GM21786 (cell line): ENCODE data around the gene COX8A.

Source experiments
- ATAC-seq: cut with Tn5 transposase; IDR thresholded peaks from one replicate; pipeline ENCODE4 v1.9.1; 2021; ENCODE audit not compliant: unreplicated experiment

The COX8A gene

DNA sequence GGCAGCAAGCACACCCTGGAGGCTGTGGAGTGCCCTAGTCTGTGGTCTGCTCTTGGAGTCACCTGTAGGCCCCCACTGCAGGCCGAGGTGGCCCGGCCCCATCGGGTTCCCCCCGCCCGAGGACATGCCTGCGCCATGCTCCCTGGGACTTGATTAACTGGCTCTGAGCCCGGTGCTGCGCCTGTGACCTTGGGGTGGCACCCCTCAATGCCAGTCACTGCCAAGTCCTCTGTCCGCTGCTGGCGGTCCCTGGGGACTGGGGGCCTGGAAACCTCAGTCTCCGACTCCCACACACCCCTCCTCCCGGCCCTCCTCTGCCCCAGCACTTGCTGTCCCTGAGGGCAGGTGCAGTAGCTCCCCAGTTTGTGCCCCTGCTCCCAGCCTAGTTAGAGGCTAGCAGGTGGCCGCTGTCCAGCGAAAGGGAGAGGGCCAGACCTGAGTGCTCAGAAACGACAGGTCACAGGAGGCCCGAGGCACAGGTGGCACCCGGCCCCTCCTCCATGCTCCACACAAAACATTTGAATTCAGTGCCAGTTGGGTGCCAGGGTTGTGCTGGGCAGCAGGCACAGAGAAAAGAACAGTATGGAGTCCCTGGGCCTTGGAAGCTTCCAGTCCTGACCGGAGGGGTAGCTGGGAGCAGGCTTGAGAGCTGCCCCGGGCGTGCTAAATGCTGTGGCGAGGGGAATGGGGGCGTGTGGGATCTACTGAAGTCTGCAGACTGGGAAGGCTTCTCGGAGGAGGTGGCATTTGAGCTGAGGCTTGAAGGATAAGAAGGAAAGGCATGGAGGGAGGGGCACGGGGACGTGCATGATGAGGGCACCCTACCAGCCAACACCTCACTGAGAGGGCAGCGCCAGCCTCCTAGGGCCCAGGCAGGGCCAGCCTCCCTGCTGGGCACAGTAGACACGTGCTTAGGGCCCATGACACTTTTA, 45.0 kb downstream of the COX8A start:
- ATAC-seq = no peak

DNA sequence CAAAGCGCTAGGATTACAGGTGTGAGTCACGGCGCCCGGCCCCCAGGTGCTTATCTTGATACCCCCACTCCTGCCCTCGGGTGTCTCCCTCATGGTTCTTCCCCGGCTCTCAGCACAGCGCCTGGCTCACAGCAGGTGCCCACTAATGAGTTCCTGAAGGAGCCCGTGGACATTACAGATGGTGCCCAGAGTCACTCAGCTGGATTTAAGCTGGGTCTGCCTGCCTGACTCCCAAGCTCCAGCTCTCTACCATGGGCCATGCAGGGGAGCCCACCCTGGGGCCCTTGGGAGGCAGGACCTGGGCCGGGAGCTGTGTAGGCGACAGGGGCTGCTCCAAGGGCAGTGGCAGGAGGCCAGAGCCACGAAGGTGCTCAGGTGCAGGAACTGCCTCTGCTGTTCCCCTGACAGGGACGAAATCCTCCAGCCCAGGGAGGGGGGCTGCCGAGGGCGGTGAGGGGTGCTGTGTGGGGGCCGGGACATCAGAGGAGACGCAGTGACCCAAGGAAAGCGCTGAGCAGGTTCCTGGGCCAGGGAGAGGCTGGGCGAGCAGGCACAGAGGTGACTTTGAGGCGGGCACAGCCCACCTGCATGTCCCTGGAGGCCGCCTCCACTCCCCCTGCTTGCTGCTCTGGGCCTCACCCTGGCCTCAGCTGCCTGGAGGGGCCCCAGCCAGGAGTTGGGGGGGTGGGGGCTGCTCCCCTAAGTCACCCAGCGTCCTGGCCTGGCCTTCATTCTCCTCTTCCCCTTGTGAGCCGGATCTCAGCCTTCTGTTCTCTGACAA, 46.7 kb downstream of the COX8A start:
- ATAC-seq = no peak

DNA sequence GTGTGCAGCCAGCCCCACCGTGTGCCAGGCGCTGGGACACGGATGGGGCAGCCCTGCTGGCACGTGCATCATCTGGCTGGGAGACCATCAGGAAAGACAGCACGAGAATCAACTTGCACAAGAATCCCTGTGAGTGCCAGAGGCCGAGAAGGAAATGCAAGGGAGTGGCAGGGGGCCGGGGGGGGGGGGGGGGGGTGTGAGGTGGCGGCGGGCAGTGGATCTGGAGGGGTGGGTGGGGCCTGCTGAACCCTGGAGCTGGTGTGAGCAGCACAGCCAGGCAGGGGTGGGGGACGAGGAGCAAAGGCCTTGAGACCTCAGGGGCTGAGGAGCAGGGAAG, 47.3 kb downstream of the COX8A start:
- ATAC-seq = no peak

DNA sequence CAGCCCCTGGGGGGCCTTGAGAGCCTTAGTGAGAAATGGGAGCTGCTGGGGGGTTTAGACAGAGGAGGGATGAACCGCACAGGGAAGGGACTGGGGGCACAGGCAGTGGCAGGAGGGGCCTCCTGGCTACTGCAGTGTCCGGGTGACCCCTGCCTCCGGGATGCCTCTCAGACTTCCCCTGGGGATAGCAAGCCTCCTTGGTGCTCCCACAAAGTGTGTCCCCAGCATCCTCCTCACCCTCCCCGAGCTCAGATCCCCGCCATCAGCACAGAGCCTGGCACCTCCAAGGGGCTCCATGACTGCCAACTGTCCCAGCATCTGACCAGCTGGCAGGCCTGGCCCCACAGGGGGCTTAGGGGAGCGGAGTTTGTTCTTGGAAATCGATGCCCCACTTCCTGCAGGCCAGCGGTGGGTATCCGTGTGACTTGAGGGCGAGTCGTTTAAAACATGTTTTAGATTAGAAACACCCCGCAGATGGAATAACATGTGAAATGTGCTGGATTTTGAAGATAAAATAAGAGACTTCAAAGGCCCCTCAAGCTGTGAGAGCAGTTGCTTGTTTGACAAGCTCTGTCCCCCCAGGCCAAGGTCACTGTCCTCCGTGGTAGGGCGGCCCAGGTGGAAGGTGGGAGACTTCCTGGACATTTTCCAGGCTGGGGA, 47.8 kb downstream of the COX8A start:
- ATAC-seq = no peak

DNA sequence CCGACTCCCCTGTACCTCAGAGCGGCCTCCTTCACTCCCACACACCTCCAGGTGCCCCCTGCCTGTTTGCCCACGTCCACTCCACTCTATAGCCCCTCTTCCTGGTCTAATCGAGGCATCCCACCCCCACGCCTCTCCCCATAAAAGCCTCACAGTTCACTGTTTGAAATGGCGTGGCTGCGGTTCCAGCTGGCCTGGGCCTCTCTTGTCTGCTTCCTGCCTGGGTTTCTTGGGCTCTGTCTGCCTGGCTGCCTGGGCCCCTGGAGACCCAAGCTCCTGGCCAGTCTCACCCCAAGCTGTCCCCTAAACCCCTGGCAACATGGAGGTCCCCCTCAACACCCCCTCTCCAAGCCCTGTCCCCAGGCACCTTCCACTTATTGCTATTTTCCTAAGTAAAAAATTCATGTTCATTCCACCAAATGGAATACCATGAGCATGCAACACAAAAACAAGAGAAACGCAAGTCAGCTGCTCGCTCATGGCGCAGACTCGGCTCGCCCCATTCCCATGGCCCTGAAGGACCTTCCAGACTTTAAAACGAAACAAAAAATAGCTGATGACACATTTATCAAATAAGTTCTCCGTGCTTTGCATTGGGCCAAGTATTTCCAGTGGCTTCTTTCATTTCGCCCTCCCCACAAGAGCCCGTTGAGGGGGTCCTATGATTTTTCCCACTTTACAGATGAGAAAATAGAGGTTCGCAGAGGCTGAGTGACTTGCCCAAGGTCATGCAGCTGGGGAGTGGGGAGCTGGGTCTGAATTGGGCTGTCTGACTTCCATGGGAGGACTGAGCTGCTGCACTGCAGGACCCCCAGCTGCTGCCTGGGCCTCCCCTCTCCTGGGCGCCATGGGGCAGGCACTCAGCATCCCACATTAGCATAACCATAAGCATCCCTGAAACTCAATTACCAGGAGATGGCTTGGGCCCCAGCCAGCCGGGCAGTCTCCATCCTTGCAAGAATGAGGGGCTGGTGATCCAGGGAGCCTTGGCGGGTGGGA, 49.6 kb downstream of the COX8A start:
- ATAC-seq = no peak

DNA sequence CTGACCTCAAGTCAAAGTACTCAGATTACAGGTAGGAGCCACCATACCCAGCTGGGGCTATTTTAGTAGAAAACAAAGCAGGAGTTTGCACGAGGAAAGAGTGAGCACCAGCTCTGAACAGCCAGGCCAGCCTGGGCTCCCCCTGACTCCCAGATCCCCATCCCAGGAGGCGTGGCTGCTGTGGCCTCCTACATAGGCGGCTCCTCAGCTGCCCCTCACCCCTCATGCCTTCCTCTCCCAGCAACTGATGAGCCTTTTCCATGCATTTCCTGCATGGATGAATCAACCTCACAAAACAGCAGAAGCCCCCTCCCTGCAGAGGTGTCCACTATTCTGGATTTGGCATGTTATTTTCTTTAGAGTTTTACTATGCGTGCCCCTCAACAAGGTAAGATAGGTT, 50.8 kb downstream of the COX8A start:
- ATAC-seq = no peak
